GM13977 (cell line): Measurements from ENCODE around the gene TMEM53.
"Not testable (repeated sequence)": the region's sequence is repeated elsewhere in the genome, so short reads cannot be mapped to it uniquely, and the experiment has no call there.

Source experiments
- DNase-seq: peaks from one replicate; pipeline ENCODE4 v3.0.0; 2012; ENCODE audit warnings: low spot score
- in situ Hi-C: fragments of 300-500 bp; cut with MboI; formaldehyde crosslinking; loops from one replicate; pipeline ENCODE4 v1.12.0; 2022; ENCODE audit warnings: low sequenced_read_pairs, low pct_unique_long_range_greater_than_20kb, mixed read lengths, inconsistent platforms; ENCODE audit not compliant: unreplicated experiment
- TF ChIP-seq, protein P1 (sequence below): IDR thresholded peaks from 2 replicates; pipeline ENCODE4 v1.5.1; 2012; ENCODE audit warnings: mild to moderate bottlenecking, control low read depth; ENCODE audit not compliant: insufficient read depth; ENCODE audit errors: extremely low read depth, missing control alignments

Gene TMEM53

DNA sequence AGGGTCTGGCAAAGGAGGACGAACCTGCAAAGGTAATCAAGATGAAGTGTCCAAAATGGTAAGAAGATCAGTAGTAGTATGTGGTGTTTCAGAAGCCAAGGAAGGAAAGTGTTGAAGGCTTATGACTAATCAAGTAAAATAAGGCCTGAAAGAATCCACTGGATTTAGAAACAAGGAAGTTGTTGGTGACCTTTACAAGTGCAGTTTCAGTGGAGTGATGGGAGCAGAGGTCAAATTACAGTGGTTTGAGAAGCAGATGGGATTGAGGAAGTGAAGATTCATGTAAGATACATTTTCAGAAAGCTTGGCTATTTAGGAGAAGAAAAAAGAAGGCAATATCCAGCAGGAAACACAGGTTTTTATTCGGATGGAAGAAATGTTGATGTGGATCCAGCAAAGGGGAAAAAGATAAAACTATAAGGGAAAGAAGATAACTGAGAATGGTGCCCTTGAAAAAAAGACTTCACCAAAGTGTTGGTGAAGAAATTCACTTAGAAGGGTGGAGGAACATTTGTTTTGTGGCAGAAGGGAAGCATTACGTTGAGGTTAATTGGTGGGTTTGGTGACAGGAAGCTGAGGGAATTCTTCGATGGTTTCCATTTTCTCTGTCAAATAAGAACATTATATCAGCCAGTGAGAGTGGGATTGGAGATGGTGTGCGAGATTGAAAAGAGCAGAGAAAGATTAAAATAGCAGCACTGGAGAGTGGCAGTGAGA, 2.4 kb upstream of the TMEM53 start:
- TF ChIP-seq, protein P1, sequence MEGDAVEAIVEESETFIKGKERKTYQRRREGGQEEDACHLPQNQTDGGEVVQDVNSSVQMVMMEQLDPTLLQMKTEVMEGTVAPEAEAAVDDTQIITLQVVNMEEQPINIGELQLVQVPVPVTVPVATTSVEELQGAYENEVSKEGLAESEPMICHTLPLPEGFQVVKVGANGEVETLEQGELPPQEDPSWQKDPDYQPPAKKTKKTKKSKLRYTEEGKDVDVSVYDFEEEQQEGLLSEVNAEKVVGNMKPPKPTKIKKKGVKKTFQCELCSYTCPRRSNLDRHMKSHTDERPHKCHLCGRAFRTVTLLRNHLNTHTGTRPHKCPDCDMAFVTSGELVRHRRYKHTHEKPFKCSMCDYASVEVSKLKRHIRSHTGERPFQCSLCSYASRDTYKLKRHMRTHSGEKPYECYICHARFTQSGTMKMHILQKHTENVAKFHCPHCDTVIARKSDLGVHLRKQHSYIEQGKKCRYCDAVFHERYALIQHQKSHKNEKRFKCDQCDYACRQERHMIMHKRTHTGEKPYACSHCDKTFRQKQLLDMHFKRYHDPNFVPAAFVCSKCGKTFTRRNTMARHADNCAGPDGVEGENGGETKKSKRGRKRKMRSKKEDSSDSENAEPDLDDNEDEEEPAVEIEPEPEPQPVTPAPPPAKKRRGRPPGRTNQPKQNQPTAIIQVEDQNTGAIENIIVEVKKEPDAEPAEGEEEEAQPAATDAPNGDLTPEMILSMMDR: no peak
- DNase-seq: no peak
- in situ Hi-C loops: no loop called here

DNA sequence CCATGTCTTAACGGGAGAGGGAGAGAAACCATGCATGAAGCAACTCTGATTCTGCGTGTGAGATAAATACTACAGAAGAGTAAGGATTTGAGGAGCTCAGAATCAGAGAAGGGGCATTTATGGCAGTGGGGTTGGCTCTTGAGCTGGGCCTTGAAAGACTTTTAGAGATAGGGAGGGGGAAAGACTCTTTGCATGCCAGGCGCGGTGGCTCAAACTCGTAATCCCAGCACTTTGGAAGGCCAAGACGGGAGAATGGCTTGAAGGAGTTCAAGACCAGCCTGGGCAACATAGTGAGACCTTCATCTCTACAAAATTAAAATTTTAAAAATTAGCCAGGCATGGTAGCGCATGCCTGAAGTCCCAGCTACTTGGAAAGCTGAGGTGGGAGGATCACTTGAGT, 905 bp upstream of the TMEM53 start:
- no peak for DNase-seq
- in situ Hi-C loops: no loop called here
- TF ChIP-seq, protein P1: no peak

GRCh38 chr1:44673675-44674112, 587 bp downstream of the TMEM53 start:
- TF ChIP-seq, protein P1: no peak
- no peak for DNase-seq
- in situ Hi-C loops: no loop called here

- TF ChIP-seq, protein P1: no peak
- no peak for DNase-seq
- in situ Hi-C loops: no loop called here
These were observed 1.2 kb downstream of the TMEM53 start for GRCh38 chr1:44672961-44673674.

GRCh38 chr1:44672254-44672955, 1.9 kb downstream of the TMEM53 start:
- no peak for DNase-seq
- in situ Hi-C loops: no loop called here
- TF ChIP-seq, protein P1: no peak

DNA sequence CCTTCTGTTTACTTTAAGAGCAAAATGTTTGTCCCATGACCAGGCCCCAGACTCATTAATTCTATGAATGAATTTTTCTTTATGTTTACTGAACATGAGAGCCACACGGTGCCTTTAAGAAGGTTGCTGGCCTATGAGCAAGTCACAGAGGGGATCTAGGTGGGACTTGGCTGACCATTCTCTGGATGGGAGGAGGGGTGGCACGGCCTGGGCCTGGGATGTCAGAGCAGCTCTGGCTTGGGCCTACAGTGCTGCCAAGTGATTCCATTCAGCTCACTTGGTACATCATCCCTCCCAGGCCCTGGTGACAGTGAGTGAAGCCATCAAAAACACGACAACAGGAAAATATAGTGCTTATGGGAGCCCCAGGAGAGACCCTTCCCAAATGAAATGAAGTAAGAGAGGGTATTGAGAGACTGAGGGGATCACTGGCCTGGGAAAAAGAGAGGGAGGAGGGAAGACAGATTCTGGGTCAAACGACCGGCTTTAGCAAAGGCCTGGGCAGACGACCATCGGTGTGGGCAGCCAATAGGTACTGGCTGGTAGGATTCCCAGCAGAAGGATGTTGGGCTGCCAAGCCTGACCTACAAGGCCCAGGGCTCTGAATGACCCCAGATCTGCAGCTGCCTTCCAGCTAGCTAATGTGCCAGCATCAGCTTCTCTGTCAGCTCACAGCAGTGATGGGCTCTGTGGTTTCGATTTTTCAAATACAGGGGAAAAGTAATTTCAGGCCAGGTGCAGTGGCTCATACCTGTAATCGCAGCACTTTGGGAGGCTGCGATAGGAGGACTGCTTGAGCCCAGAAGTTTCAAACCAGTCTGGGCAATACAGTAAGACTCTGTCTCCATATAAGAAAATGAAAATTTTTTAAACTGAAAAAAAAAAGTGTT, 3.3 kb downstream of the TMEM53 start:
- TF ChIP-seq, protein P1: no peak
- in situ Hi-C loops: no loop called here
- DNase-seq: no peak

GRCh38 chr1:44666719-44667118, 7.6 kb downstream of the TMEM53 start:
- in situ Hi-C loops, DNase-seq: not testable (repeated sequence)
